Liver (tissue), 9 donors: ENCODE results near the gene TBC1D5. TPM values are rescaled to one million over a fixed set of nuclear protein-coding genes. Genes with fewer than 3 reads are reported as not detected.

Experiments
- DNase-seq: peaks from one replicate; pipeline ENCODE4 v3.0.0-alpha.2; 2017; ENCODE audit warnings: low spot score
- H3K27ac ChIP-seq, 2 donors: one replicate each; pipeline ENCODE4 v1.7.0; 2013; ENCODE audit warnings: inconsistent platforms in 2 of 2, low read length in 2 of 2, control low read depth in 1 of 2, low read depth in 1 of 2, mild to moderate bottlenecking in 1 of 2
- H3K27me3 ChIP-seq, 4 donors: one replicate each; pipeline versions ENCODE4 v1.6.1 to v1.7.0; 2013; ENCODE audit warnings: low read length in 3 of 4, inconsistent platforms in 1 of 4, mild to moderate bottlenecking in 1 of 4, moderate library complexity in 1 of 4; ENCODE audit not compliant: control insufficient read depth in 4 of 4, insufficient read depth in 4 of 4
- H3K36me3 ChIP-seq, 4 donors: one replicate each; pipeline versions ENCODE4 v1.6.1 to v1.7.0; 2013; ENCODE audit warnings: low read length in 3 of 4, mild to moderate bottlenecking in 3 of 4, low read depth in 1 of 4, moderate library complexity in 1 of 4; ENCODE audit not compliant: control insufficient read depth in 4 of 4, insufficient read depth in 3 of 4
- H3K4me1 ChIP-seq, 4 donors: one replicate each; pipeline versions ENCODE4 v1.6.1 to v1.7.0; 2013; ENCODE audit warnings: low read length in 3 of 4, mild to moderate bottlenecking in 3 of 4, moderate library complexity in 1 of 4; ENCODE audit not compliant: control insufficient read depth in 4 of 4, insufficient read depth in 4 of 4
- H3K4me3 ChIP-seq, 3 donors: one replicate each; pipeline versions ENCODE4 v1.6.1 to v1.7.0; 2013; ENCODE audit warnings: low read length in 3 of 3, control low read depth in 1 of 3, low read depth in 1 of 3, mild to moderate bottlenecking in 1 of 3
- H3K9ac ChIP-seq, 2 donors: one replicate each; pipeline ENCODE4 v1.7.0; 2013; ENCODE audit warnings: low read length in 2 of 2, mild to moderate bottlenecking in 2 of 2, moderate library complexity in 2 of 2, control low read depth in 1 of 2, low read depth in 1 of 2
- H3K9me3 ChIP-seq, 4 donors: one replicate each; pipeline versions ENCODE4 v1.6.1 to v1.7.0; 2013; ENCODE audit warnings: low read length in 3 of 4; ENCODE audit not compliant: control insufficient read depth in 4 of 4
- EGR1 ChIP-seq, 2 donors: IDR thresholded peaks; 2 replicates each; pipeline ENCODE4 v1.6.1; 2016 to 2018; ENCODE audit warnings: antibody characterized with exemption in 2 of 2, low read depth in 2 of 2
- FOXA1 ChIP-seq: IDR thresholded peaks from 2 replicates; pipeline ENCODE4 v1.6.1; 2016; ENCODE audit warnings: antibody characterized with exemption
- FOXA2 ChIP-seq: IDR thresholded peaks from 2 replicates; pipeline ENCODE4 v1.6.1; 2016; ENCODE audit warnings: antibody characterized with exemption
- GABPA ChIP-seq, 2 donors: IDR thresholded peaks in 1 of 2; conservative IDR thresholded peaks in 1 of 2; 2 replicates each; pipeline ENCODE4 v1.6.1; 2016; ENCODE audit warnings: antibody characterized with exemption in 2 of 2, mild to moderate bottlenecking in 1 of 2, moderate library complexity in 1 of 2
- HNF4G ChIP-seq: IDR thresholded peaks from 2 replicates; pipeline ENCODE4 v1.6.1; 2016; ENCODE audit warnings: antibody characterized with exemption
- JUND ChIP-seq, 2 donors: IDR thresholded peaks; 2 replicates each; pipeline ENCODE4 v1.6.1; 2016; ENCODE audit warnings: antibody characterized with exemption in 2 of 2
- NR2F2 ChIP-seq: IDR thresholded peaks from 2 replicates; pipeline ENCODE4 v1.6.1; 2016; ENCODE audit warnings: antibody characterized with exemption
- RAD21 ChIP-seq, 2 donors: IDR thresholded peaks; 2 replicates each; pipeline ENCODE4 v1.6.1; 2016; ENCODE audit warnings: antibody characterized with exemption in 2 of 2, mild to moderate bottlenecking in 2 of 2
- RXRA ChIP-seq, 2 donors: IDR thresholded peaks; 2 replicates each; pipeline ENCODE4 v1.6.1; 2017 to 2018; ENCODE audit warnings: antibody characterized with exemption in 2 of 2, mild to moderate bottlenecking in 1 of 2
- SP1 ChIP-seq: IDR thresholded peaks from 2 replicates; pipeline ENCODE4 v1.6.1; 2018; ENCODE audit warnings: antibody characterized with exemption, mild to moderate bottlenecking
- TAF1 ChIP-seq: conservative IDR thresholded peaks from 2 replicates; pipeline ENCODE4 v1.6.1; 2016; ENCODE audit warnings: antibody characterized with exemption, mild to moderate bottlenecking
- YY1 ChIP-seq: IDR thresholded peaks from 2 replicates; pipeline ENCODE4 v1.6.1; 2016; ENCODE audit warnings: antibody characterized with exemption, mild to moderate bottlenecking
- WGBS: extraction: QIAGEN DNeasy Blood & Tissue Kit; methylation state at CpG from one replicate; pipeline ENCODE4 v1.1.7; 2013; 5-methylcytosine and 5-hydroxymethylcytosine counted together
- polyA plus RNA-seq, 2 donors: library from polyadenylated mRNA; stranded (reverse) in 1 of 2; unstranded in 1 of 2; fragments of 200-250 nt in 1 of 2; fragments of >200 nt in 1 of 2; fragmentation: Nextera tagmentation in 1 of 2; extraction: Ambion mirVana in 1 of 2; gene quantifications; one replicate each; pipeline versions ENCODE4 v1.2.1 to v1.2.3, GENCODE V29; 2013 to 2015
- total RNA-seq, 2 donors: library from RNA; depleted of rRNA; stranded (reverse); fragments of >200 nt; gene quantifications; one replicate each; pipeline ENCODE4 v1.2.3, GENCODE V29; 2014
- TF ChIP-seq, protein P1 (sequence below): IDR thresholded peaks from 2 replicates; pipeline ENCODE4 v1.6.1; 2016; ENCODE audit warnings: antibody characterized with exemption, mild to moderate bottlenecking
- TF ChIP-seq, protein P2 (sequence below): fragments of 150-350 bp; IDR thresholded peaks from 2 replicates; pipeline ENCODE4 v1.5.1; 2017; ENCODE audit warnings: improper control_type of control experiment, low read depth, low read length; ENCODE audit not compliant: missing input control
- TF ChIP-seq, protein P3 (sequence below): IDR thresholded peaks from 2 replicates; pipeline ENCODE4 v1.6.1; 2016; ENCODE audit warnings: antibody characterized with exemption
- TF ChIP-seq, protein P4 (sequence below): IDR thresholded peaks from 2 replicates; pipeline ENCODE4 v1.6.1; 2016; ENCODE audit warnings: antibody characterized with exemption
- TF ChIP-seq, protein P5 (sequence below): IDR thresholded peaks from 2 replicates; pipeline ENCODE4 v1.6.1; 2016; ENCODE audit warnings: antibody characterized with exemption
- donor health status: healthy.
- donor health status: healthy.
- donor health status: healthy.
- donor health status: healthy.
- donor health status: healthy.

TBC1D5 gene
- total and polyA plus RNA-seq, 4 donors, result 9.1 to 45.6 (median 25.6) TPM

DNA sequence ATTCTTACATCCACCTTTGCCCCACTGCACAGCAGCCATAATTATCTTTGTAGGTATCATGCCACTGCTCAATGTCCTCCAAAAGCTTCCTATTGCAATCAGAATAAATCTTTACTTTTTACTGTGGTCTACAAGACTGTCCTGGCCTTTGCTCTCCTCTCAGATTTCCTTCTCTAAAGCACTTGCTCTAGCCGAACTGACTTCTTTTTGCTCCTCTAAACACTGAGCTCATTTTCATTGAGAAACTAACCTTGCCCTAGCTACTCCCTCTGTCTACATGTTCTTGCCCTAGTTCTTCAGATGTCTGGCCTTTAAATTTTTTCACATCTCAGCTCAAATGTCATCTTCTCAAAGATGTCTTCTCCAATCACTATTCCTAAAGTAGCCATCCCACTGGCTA lies 342.8 kb downstream of the TBC1D5 start:
- Histone ChIP-seq H3K9ac (no peak overlapping the region), H3K27ac (no peak overlapping the region), H3K4me1 (no peaks in the 10 kb centered on the region), H3K9me3 (no peaks in the 10 kb centered on the region), H3K4me3 (no peak overlapping the region), H3K27me3 (no peaks in the 10 kb centered on the region), H3K36me3 (peaks cover 0 to 5% (median under 1%) of the 10 kb centered on the region in 4 donors)
- WGBS, result 94% methylated on average over 1 of the region's 1 CpG
- no peak for DNase-seq
- TF ChIP-seq FOXA2 (no peak), HNF4G (no peak), NR2F2 (no peak), RAD21 (IDR thresholded peaks at IDR 0.05) (no peak)
- TF ChIP-seq, protein P1, sequence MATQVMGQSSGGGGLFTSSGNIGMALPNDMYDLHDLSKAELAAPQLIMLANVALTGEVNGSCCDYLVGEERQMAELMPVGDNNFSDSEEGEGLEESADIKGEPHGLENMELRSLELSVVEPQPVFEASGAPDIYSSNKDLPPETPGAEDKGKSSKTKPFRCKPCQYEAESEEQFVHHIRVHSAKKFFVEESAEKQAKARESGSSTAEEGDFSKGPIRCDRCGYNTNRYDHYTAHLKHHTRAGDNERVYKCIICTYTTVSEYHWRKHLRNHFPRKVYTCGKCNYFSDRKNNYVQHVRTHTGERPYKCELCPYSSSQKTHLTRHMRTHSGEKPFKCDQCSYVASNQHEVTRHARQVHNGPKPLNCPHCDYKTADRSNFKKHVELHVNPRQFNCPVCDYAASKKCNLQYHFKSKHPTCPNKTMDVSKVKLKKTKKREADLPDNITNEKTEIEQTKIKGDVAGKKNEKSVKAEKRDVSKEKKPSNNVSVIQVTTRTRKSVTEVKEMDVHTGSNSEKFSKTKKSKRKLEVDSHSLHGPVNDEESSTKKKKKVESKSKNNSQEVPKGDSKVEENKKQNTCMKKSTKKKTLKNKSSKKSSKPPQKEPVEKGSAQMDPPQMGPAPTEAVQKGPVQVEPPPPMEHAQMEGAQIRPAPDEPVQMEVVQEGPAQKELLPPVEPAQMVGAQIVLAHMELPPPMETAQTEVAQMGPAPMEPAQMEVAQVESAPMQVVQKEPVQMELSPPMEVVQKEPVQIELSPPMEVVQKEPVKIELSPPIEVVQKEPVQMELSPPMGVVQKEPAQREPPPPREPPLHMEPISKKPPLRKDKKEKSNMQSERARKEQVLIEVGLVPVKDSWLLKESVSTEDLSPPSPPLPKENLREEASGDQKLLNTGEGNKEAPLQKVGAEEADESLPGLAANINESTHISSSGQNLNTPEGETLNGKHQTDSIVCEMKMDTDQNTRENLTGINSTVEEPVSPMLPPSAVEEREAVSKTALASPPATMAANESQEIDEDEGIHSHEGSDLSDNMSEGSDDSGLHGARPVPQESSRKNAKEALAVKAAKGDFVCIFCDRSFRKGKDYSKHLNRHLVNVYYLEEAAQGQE, result no peak

DNA sequence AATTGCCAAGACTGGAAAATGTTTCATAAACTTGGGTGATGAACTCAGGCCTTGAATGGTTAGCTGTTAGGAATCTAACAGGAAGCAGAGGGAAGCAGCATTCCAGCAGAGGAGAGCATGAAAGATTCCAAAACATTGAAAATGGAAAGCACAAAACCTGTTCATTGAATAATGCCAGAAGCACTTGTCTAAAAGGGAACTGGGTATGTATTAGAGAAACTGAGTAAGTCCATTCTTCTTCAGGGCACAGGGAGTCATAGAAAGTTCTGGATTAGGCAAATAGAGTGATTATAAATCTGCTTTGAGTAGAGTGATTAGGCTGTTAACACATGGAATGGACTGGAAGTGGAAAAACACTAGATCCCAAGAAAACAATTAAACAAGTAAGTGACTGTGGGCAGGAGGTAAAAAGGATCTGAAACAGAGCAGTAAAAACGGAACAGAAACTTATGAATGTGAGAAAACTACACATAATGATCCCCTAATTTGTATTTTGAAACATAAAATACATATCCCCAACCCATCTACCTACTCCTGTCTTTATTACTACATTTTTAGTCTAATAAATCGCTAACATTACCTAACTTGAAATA lies 343.4 kb downstream of the TBC1D5 start:
- H3K9me3 ChIP-seq, result no peaks in the 10 kb centered on the region
- no peak overlapping the region for H3K9ac ChIP-seq
- H3K36me3 ChIP-seq, result peaks cover 0 to 5% (median under 1%) of the 10 kb centered on the region in 4 donors
- no peak overlapping the region for H3K4me3 ChIP-seq
- 96% methylated on average over 2 of the region's 2 CpGs for WGBS
- TF ChIP-seq RXRA (IDR thresholded peaks at IDR 0.05) (no peak), FOXA2 (no peak), SP1 (no peak), YY1 (no peak), FOXA1 (no peak), EGR1 (IDR thresholded peaks at IDR 0.05; ENCODE audit: low read depth in 2 of 2) (no peak), NR2F2 (no peak), TAF1 (no peak)
- TF ChIP-seq, protein P2, sequence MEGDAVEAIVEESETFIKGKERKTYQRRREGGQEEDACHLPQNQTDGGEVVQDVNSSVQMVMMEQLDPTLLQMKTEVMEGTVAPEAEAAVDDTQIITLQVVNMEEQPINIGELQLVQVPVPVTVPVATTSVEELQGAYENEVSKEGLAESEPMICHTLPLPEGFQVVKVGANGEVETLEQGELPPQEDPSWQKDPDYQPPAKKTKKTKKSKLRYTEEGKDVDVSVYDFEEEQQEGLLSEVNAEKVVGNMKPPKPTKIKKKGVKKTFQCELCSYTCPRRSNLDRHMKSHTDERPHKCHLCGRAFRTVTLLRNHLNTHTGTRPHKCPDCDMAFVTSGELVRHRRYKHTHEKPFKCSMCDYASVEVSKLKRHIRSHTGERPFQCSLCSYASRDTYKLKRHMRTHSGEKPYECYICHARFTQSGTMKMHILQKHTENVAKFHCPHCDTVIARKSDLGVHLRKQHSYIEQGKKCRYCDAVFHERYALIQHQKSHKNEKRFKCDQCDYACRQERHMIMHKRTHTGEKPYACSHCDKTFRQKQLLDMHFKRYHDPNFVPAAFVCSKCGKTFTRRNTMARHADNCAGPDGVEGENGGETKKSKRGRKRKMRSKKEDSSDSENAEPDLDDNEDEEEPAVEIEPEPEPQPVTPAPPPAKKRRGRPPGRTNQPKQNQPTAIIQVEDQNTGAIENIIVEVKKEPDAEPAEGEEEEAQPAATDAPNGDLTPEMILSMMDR, result no peak
- no peak overlapping the region for H3K27ac ChIP-seq
- H3K4me1 ChIP-seq, result no peaks in the 10 kb centered on the region
- no peaks in the 10 kb centered on the region for H3K27me3 ChIP-seq
- no peak for DNase-seq

DNA sequence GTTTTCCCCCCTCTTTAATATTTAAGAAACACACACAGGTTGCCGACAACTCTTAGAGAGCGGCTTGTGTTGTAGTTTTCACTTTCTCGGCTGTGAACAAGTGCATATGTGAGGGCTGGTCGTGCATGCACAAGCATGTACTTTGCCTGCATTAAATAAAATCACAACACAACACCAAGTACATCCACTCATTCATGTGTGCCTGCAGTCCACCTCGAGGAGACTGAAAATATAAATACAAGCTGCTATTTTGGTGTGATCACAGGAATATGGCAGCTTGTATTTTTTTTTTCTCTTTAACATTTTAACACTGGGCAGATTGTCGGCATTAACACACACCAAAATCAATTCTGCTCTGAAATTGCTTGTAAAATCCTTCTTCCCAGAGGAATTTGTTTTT lies 346.4 kb downstream of the TBC1D5 start:
- 92% methylated on average over 6 of the region's 6 CpGs for WGBS
- Histone ChIP-seq H3K27ac (no peak overlapping the region), H3K27me3 (no peaks in the 10 kb centered on the region), H3K9me3 (no peaks in the 10 kb centered on the region), H3K9ac (no peak overlapping the region), H3K36me3 (peaks cover 0 to 2% (median 2%) of the 10 kb centered on the region in 4 donors), H3K4me1 (no peaks in the 10 kb centered on the region), H3K4me3 (no peak overlapping the region)
- no peak for DNase-seq
- TF ChIP-seq FOXA2, result no peak
- no peak for TF ChIP-seq GABPA (IDR thresholded peaks at IDR 0.05 in 1 of 2, conservative IDR thresholded peaks at IDR 0.05 in 1 of 2)
- TF ChIP-seq, protein P3, sequence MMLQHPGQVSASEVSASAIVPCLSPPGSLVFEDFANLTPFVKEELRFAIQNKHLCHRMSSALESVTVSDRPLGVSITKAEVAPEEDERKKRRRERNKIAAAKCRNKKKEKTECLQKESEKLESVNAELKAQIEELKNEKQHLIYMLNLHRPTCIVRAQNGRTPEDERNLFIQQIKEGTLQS, result no peak
- no peak for TF ChIP-seq TAF1
- TF ChIP-seq, protein P4, sequence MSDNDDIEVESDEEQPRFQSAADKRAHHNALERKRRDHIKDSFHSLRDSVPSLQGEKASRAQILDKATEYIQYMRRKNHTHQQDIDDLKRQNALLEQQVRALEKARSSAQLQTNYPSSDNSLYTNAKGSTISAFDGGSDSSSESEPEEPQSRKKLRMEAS, result no peak
- no peak for TF ChIP-seq RAD21 (IDR thresholded peaks at IDR 0.05)
- TF ChIP-seq YY1, result no peak
- no peak for TF ChIP-seq EGR1 (IDR thresholded peaks at IDR 0.05; ENCODE audit: low read depth in 2 of 2)
- TF ChIP-seq RXRA (IDR thresholded peaks at IDR 0.05), result no peak
- TF ChIP-seq SP1, result no peak
- no peak for TF ChIP-seq HNF4G
- TF ChIP-seq, protein P5, sequence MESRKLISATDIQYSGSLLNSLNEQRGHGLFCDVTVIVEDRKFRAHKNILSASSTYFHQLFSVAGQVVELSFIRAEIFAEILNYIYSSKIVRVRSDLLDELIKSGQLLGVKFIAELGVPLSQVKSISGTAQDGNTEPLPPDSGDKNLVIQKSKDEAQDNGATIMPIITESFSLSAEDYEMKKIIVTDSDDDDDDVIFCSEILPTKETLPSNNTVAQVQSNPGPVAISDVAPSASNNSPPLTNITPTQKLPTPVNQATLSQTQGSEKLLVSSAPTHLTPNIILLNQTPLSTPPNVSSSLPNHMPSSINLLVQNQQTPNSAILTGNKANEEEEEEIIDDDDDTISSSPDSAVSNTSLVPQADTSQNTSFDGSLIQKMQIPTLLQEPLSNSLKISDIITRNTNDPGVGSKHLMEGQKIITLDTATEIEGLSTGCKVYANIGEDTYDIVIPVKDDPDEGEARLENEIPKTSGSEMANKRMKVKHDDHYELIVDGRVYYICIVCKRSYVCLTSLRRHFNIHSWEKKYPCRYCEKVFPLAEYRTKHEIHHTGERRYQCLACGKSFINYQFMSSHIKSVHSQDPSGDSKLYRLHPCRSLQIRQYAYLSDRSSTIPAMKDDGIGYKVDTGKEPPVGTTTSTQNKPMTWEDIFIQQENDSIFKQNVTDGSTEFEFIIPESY, result no peak
- no peak for TF ChIP-seq FOXA1
- no peak for TF ChIP-seq JUND (IDR thresholded peaks at IDR 0.05)
